ENCODE data around the gene FIGLA.

FIGLA gene

GRCh38 chr2:70769450-70769849 is 21.0 kb downstream of the FIGLA start:
- DNase-seq: no peak

DNA sequence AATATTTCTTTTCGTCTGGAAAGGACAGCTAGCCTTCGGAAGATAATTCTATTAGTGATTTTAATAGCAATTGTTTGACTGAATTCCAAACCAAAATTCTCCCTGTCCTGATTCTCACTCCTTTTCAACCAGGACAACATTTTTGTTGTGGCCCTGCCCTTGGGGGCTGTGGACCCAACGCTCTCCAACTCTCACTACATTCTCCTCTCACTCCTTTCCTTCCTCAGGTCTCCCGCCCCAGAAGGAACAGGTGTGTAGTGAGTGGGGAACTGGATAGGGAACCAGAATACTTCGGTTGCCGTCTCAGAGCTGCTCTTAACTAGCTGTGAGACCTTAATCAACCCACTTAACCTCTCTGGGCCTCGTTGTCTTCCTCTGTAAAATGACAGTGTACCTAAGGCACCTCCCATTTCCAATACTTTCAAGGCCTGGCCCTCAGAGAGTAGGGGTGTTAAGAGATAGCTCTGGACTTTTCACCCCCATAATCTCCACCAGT is 21.8 kb downstream of the FIGLA start:
- DNase-seq: no peak

- peak in 1 of 2 donors; percentile 31 for DNase-seq
Observed at GRCh38 chr2:70767699-70768589, 22.5 kb downstream of the FIGLA start, which contains the start of gene ADD2. TSS of gene ADD2 (minus strand) at chr2:70768200. CDS start at chr2:70706408, 61,792 bp downstream.

- DNase-seq: peak in 1 of 2 donors; percentile 1
Observed at GRCh38 chr2:70767079-70767698, 23.3 kb downstream of the FIGLA start.

DNA sequence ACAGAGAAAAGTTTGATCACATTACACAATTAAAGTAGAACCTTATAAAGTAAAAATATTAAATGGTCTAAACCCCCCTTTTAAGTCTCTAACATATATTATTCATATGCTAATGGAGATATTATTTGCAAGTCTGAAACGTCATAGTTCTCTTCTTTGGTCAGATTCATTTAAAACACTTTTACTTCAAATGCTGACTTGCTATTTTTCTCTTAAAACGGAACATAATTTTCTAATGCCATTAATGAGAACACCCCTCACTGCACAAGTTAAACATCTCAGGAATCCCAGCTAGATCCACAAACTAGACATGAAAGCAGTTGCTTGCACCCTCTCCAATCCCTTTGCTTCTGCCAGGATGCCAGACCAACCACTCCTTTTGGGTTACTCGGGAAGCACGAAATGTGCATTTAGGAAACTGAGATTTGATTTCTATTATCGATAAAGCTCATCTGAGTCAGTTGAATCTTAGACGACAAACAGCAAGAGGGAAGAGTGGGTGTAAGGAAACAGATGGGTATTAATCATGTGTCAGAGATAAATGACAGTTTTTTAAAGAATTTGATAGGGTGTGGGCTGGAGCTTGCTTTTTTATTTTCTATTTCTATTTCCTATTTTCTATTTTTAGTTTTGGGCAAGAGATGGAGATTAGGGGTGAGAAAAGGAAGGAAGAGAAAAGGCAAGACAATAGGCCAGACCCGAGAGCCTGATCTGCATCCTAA is 23.9 kb downstream of the FIGLA start:
- DNase-seq: no peak

- DNase-seq: no peak
Observed at GRCh38 chr2:70765507-70765906, 24.9 kb downstream of the FIGLA start.

DNA sequence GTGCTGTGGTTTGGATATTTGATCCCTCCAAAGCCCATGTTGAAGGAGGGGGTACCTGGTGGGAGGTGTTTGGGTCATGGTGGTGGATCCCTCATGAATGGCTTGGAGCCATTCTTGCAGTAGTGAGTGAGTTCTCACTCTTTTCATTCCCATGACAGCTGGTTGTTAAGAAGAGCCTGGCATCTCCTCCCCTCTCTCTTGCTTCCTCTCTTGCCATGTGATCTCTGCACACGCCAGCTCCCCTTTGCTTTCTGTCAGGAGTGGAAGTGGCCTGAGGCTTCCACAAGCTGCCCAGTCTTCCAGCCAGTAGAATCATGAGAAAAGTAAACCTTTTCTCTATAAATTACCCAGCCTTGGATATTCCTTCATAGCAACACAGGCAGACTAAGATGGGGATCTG is 31.0 kb downstream of the FIGLA start:
- DNase-seq: no peak

- DNase-seq: no peak
Observed at GRCh38 chr2:70757966-70758365, 32.5 kb downstream of the FIGLA start.

DNA sequence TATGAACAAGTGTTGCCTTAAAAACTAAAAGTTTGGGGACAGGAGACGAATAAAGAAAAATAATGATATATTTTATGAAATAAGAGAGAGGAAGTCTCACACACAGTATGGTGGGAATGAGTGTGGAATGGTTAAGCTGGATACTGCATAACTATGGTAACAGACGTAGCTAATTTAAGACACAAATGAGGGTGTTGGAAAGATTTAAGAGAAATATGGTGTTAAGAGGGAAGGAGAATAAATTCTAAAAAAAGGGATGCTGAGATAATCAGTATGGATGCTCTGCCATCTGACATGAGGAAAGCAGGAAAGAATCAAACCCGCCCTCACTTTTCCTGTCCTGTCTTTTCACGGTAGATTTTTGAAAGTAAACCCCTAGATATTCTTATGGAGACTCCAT is 33.1 kb downstream of the FIGLA start:
- no peak for DNase-seq

DNA sequence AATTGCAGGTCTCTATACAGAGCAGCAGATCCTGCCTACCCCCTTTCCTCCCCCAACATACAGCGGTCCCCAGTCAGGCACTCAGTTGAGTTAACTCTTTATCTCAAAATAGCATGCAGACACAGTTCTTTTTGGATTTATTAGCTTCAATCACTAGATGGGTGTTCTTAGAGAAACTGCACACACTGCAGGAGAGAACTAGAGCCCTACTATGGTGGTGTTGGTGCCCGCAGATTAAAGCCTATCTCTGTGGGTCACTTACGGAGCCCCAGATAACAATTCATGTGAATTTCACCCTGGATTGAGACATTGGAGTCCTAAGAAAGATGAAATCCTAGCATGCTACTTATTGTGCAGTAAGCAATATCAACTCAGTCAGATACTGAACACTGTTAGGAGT is 34.3 kb downstream of the FIGLA start:
- no peak for DNase-seq

- DNase-seq: no peak
Observed at GRCh38 chr2:70753902-70754301, 36.5 kb downstream of the FIGLA start.

DNA sequence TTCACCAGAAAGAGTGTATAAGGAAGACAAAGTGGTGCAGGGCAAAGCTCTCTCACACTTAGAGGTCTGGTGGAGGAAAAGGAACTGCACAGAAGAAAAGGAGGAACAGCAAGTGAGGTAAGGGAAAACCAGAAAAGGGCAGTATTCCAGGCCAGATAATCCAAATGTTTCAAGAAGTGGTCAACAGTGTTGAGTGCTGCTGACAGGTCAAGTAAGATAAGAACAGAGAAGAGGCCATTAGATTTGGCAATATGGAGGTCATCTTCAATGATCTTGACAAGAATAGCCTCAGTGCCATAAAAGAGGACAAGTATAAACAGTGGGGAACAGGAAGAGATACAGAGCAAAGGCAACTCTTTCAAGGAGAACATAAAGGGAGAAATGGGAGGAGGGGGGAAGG is 37.4 kb downstream of the FIGLA start:
- DNase-seq: no peak

- DNase-seq: no peak
Observed at GRCh38 chr2:70752396-70752795, 38.0 kb downstream of the FIGLA start.

GRCh38 chr2:70751881-70752280 is 38.6 kb downstream of the FIGLA start:
- no peak for DNase-seq

DNA sequence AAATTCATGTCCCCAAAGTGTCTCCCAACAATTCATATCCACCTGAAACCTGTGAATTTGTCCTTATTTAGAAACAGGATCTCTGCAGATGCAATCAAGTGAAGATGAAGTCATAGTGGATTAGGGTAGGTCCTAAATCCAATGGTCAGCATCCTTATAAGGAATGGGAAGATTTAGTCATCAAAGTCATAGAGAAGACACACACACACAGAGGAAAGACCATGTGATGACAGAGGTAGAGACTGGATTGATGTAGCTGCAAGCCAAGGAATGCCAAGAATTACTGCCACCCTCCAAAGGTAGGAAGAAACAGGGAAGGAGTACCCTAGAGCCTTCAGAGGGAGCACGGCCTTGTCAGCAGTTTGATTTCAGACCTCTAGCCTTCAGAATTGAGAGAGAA is 40.1 kb downstream of the FIGLA start:
- DNase-seq: no peak

DNA sequence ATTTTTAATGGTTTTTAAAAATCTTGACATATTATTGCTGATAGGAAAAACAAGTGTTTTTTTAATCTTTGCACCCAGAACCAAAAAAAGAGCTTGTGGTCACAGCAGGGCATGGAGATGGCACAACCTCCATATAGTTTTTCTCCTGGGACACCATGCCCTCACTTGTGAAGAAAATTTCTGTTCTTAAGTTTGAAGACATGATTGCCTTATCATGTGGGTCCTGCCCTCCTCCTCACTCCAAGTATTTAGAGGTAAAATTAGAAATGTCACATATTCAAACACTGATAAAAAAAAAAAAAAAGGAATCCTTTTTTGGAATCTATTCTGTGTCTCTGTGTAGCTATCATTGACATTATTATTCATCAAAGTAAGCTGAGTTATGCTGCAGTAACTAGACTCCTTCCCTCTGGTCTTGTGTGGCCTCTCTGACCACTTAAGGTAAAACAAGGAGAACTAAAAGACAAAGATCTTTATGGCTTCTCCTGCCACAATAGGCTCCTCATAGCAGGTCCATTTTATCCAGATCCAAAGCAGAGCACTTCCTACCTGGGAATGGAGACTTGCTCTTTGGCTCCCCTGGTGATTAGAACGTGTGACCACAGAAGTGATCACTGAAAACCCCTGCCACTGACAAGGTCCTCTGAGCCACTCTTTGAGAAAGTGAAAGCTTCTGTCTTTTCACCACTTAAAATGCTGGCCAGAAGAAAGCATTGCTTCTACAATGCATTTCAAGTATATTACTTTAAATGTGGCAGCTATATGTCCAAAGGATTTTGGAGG is 42.2 kb downstream of the FIGLA start:
- no peak for DNase-seq

DNA sequence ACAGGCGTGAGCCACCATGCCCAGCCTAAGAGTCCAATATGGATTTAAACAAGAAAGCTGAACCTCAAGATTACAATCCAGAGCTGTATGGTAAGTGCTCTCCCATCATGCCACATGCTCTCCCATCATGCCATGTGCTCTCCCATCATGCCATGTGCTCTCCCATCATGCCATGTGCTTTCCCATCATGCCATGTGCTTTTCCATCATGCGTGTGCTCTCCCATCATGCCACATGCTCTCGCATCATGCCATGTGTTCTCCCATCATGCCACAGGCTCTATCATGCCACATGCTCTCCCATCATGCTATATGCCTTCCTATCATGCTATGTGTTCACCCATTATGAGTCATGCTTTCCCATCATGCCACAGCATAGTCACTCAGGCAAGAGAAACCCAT is 43.2 kb downstream of the FIGLA start:
- no peak for DNase-seq

DNA sequence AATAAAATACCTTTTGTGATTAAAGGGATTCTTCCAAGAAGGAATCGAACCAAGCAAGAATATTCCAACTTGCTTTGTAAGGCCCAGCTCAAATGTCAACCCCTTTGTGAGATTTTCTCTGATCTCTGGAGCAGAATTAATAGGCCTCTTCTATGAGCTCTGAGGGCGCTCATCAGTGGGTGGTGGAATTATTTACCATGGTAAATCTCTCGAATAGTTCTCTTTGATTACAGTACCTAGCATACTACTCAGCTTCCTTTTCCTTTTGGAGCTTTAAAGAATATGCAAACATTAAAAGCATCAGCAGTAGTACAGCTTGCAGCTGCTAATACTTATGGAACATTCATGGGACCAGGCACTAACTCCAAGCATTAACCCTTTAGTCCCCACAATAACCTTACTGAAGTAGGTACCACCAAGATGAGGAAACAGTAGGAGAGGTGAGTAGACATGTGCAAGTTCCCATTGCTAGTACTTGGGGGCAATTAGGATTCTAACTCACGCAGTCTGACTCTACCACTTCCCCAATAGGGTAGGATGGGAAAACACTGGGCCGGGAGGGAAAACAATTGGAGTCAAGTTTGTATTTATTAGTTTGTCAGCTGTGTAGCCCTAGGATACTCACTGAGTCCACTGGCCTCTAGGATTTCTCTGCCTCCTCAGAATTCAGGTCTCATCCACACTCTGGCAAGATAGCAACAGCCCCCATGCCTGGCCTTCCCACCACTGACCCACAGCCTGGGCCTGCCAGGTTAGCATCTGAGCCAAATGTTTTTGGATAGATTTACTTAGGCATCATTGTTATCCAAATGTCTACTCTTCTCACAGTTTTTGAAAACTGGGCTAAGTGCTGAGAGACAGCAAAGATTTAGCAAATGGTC is 44.1 kb downstream of the FIGLA start:
- no peak for DNase-seq

GRCh38 chr2:70745276-70745825 is 45.1 kb downstream of the FIGLA start:
- DNase-seq: no peak

DNA sequence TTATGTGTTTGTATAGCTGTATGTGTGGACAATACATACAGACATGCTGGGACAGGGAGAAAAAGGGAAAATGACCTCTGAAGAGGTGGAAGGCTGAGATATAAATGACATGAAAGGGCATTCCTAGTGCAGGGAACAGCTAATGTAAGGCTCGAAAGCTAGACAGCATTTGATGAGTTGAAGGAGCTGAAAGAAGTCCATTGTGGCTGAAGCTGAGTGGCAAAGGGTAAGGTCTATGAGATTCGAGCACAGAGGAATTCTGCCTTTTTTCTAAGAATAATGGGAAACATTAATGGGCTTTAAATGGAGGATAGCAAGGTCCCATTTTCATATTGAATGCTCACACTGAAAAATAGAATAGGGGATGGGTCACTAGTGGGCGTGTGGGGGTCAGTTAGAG is 46.0 kb downstream of the FIGLA start:
- no peak for DNase-seq

GRCh38 chr2:70743677-70744076 is 46.8 kb downstream of the FIGLA start:
- DNase-seq: no peak
